Pancreas (tissue), 10 donors: ENCODE results near the gene RASAL3. TPM values are rescaled to one million over a fixed set of nuclear protein-coding genes. Genes with fewer than 3 reads are reported as not detected.
A peak's percentile ranks its signal among the peaks of the same experiment; 100 is the strongest.
"Not testable (repeated sequence)": the region's sequence is repeated elsewhere in the genome, so short reads cannot be mapped to it uniquely, and the experiment has no call there.

Experiments
- ATAC-seq, 4 donors: fragments of 200-7000 bp; cut with Tn5 transposase; one replicate each; pipeline versions ENCODE4 v1.8.0 to v1.9.1; 2020; ENCODE audit warnings: mild to moderate bottlenecking in 4 of 4, moderate library complexity in 4 of 4
- DNase-seq, 6 donors: peaks; one replicate each; pipeline ENCODE4 v3.0.0-alpha.2; 2020
- FAIRE-seq: peaks from 2 replicates; lab custom pipeline; 2012; peaks lifted over from hg19 to GRCh38; lab: Jason Lieb, UNC
- H3K27ac ChIP-seq, 4 donors: fragments of 200-600 bp; sonication (generic); 1 replicate in 3 of 4; 2 replicates in 1 of 4; pipeline versions ENCODE4 v1.5.0 to v1.8.0; 2020
- H3K27me3 ChIP-seq, 4 donors: fragments of 200-600 bp; one replicate each; pipeline ENCODE4 v1.8.0; 2021
- H3K36me3 ChIP-seq, 3 donors: fragments of 200-600 bp; sonication (generic) in 1 of 3; one replicate each; pipeline versions ENCODE4 v1.5.0 to v1.8.0; 2020 to 2021
- H3K4me1 ChIP-seq, 3 donors: fragments of 200-600 bp; one replicate each; pipeline ENCODE4 v1.8.0; 2021
- H3K4me3 ChIP-seq, 4 donors: fragments of 200-600 bp; sonication (generic) in 2 of 4; one replicate each; pipeline versions ENCODE4 v1.5.0 to v1.8.0; 2020 to 2021
- H3K9me3 ChIP-seq, 4 donors: fragments of 200-600 bp; one replicate each; pipeline ENCODE4 v1.8.0; 2021
- WGBS, 2 donors: extraction: QIAGEN DNeasy Blood & Tissue Kit; methylation state at CpG; one replicate each; pipeline ENCODE4 v1.1.7; 2013; 5-methylcytosine and 5-hydroxymethylcytosine counted together
- intact Hi-C, 3 donors: fragments of 100-400 bp; cut with DNase I; formaldehyde crosslinking; loops; one replicate each; pipeline versions ENCODE4 v1.11.1 to v1.14.2; 2022
- polyA plus RNA-seq, 2 donors: library from polyadenylated mRNA; stranded (reverse); fragments of 200-250 nt; gene quantifications; one replicate each; pipeline ENCODE4 v1.2.3, GENCODE V29; 2013
- total RNA-seq, 6 donors: library from RNA; stranded (reverse); fragmentation: NEBNext Ultra II Directional in 4 of 6; extraction: Animal tissue kit (Norgen Biotek cat#: 25700) in 4 of 6; gene quantifications; one replicate each; pipeline versions ENCODE4 v1.2.1 to v1.2.4, GENCODE V29; 2021 to 2023
- TF ChIP-seq, protein P1 (sequence below), 4 donors: fragments of 200-600 bp; sonication (generic) in 3 of 4; IDR thresholded peaks; one replicate each; pipeline versions ENCODE4 v1.5.0 to v1.8.0; 2021; ENCODE audit warnings: antibody characterized with exemption in 4 of 4
- donor health status: healthy with polysubstance abuse.
- donor health status: DM: no; HTN: no; CAD: no; lungs with moderate emphysema.
- donor health status: DM: no; HTN: no; CAD: no.
- donor health status: control.
- donor health status: control.
- donor health status: Bipolar disorder and iron deficiency.
- donor health status: DM: yes; HTN: yes; CAD: no.
- donor health status: DM: no; HTN: no; CAD: no.
- donor health status: DM: no; HTN: no; CAD: no.
- donor health status: DM: yes; HTN: yes; CAD: no.

The RASAL3 gene
- total and polyA plus RNA-seq, 8 donors = 0.83 to 7.5 (median 1.7) TPM

DNA sequence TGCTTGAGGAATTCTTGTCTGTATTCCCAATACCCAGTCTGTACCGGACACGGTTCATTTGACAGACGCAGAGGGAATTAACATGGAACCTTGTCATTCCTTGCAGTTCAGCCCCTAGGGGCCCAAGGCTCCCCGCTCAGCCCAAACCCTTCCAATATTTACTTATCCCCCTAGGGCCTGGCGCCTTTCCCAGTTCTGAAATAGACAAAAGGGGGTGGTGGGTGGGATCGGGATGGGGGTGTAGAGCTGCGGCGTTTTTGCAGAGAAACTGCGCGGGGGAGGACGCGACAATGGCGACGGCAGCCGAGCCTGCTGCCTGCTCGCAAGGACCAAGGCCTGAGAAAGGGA is 46.1 kb downstream of the RASAL3 start:
- 0 to 1% methylated on average over 16 of the region's 16 CpGs for WGBS, 2 donors
- ATAC-seq = peak in 3 of 4 donors; percentile 6 to 10 (median 7)
- TF ChIP-seq, protein P1, sequence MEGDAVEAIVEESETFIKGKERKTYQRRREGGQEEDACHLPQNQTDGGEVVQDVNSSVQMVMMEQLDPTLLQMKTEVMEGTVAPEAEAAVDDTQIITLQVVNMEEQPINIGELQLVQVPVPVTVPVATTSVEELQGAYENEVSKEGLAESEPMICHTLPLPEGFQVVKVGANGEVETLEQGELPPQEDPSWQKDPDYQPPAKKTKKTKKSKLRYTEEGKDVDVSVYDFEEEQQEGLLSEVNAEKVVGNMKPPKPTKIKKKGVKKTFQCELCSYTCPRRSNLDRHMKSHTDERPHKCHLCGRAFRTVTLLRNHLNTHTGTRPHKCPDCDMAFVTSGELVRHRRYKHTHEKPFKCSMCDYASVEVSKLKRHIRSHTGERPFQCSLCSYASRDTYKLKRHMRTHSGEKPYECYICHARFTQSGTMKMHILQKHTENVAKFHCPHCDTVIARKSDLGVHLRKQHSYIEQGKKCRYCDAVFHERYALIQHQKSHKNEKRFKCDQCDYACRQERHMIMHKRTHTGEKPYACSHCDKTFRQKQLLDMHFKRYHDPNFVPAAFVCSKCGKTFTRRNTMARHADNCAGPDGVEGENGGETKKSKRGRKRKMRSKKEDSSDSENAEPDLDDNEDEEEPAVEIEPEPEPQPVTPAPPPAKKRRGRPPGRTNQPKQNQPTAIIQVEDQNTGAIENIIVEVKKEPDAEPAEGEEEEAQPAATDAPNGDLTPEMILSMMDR (IDR thresholded peaks at IDR 0.05) = no peak
- H3K4me3 ChIP-seq = peak overlapping the region; percentile 70 to 98 (median 92)
- no peaks in the 10 kb centered on the region for H3K9me3 ChIP-seq
- peaks cover 25 to 26% (median 25%) of the 10 kb centered on the region in 3 donors for H3K4me1 ChIP-seq
- peak overlapping the region; percentile 78 to 83 (median 82) for H3K27ac ChIP-seq
- DNase-seq = no peak
- no peaks in the 10 kb centered on the region for H3K27me3 ChIP-seq
- intact Hi-C loops = no loop called here
- H3K36me3 ChIP-seq = peaks cover 0 to 5% (median 4%) of the 10 kb centered on the region in 3 donors
- no peak for FAIRE-seq

DNA sequence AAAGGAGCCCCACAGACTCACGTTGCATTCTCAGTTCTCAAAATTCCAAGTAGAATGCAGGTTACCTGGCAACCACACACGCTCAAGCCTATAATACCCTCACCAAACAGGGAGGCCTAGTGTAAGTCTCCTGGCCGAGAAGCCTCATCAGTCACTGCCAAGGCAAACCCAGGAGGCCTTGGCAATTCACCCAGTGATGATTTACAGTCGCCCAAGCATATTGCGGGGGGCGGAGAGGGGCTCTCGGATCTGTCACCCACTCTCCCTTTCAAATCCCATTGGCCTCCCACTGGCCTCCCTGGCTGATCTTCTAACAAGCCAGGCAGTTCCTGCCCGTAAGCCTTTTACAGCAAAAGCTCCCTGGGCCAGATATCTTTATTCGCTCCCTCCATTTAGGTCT is 46.6 kb downstream of the RASAL3 start:
- Histone ChIP-seq H3K4me1 (peaks cover 25 to 31% (median 30%) of the 10 kb centered on the region in 3 donors), H3K9me3 (no peaks in the 10 kb centered on the region), H3K4me3 (peak overlapping the region; percentile 70 to 98 (median 92)), H3K27ac (peak overlapping the region; percentile 78 to 83 (median 82)), H3K36me3 (no peaks in the 10 kb centered on the region), H3K27me3 (no peaks in the 10 kb centered on the region)
- TF ChIP-seq, protein P1 (IDR thresholded peaks at IDR 0.05) = no peak
- no peak for ATAC-seq
- peak in 1 of 6 donors; percentile 49 for DNase-seq
- FAIRE-seq = no peak
- intact Hi-C loops = no loop called here
- WGBS, 2 donors = 2% methylated on average over 9 of the region's 9 CpGs

DNA sequence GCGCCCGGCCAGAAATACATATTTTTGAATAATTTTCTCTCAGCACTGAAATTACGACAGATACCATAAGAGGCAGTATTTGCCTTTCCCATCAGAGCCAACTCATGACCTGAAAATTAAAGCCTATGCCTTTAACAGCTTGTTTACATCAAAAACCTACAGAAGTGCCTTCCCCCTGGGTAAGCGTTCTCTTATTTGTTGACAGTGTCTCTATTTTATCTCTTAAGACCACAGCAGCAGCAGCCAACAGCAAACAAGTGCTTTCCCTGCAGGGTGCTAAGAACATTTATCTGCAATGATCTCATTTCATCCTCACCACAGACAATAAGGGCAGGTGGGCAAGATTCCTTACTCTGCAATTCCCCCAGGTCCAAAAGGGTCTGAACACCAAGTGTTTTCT is 51.5 kb downstream of the RASAL3 start:
- Histone ChIP-seq H3K4me1 (peaks cover 31 to 49% (median 42%) of the 10 kb centered on the region in 3 donors), H3K27me3 (no peaks in the 10 kb centered on the region), H3K36me3 (peaks cover 0 to 7% (median 3%) of the 10 kb centered on the region in 3 donors), H3K9me3 (no peaks in the 10 kb centered on the region), H3K4me3 (peak overlapping the region in 1 of 4 donors; percentile 9), H3K27ac (peak overlapping the region in 2 of 4 donors; percentile 9 to 18)
- WGBS, 2 donors = 44% methylated on average over 4 of the region's 4 CpGs
- DNase-seq = no peak
- TF ChIP-seq, protein P1 (IDR thresholded peaks at IDR 0.05) = no peak
- no peak for ATAC-seq
- no peak for FAIRE-seq
- intact Hi-C loops = no loop called here

DNA sequence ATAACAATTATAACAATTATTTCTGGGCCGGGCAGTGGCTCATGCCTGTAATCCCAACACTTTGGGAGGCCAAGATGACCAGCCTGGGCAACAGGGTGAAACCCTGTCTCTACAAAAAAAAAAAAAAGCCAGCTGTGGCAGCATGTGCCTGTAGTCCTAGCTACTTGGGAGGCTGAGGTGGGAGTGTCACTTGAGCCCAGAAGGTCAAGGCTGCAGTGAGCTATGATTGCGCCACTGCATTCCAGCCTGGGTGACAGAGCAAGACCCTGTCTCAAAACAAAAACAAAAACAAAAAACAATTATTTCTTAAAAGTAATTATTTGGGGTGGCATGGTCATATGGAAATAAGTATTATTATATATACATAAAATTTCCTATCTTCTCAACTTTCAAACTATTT is 53.0 kb downstream of the RASAL3 start:
- H3K27ac ChIP-seq, ATAC-seq, H3K27me3 ChIP-seq, FAIRE-seq, H3K9me3 ChIP-seq, intact Hi-C loops, H3K36me3 ChIP-seq, H3K4me3 ChIP-seq, DNase-seq: not testable (repeated sequence)
- H3K4me1 ChIP-seq = peaks cover 29 to 47% (median 42%) of the 10 kb centered on the region in 3 donors
- WGBS, 2 donors = 63 to 74% methylated on average over 2 of the region's 2 CpGs

DNA sequence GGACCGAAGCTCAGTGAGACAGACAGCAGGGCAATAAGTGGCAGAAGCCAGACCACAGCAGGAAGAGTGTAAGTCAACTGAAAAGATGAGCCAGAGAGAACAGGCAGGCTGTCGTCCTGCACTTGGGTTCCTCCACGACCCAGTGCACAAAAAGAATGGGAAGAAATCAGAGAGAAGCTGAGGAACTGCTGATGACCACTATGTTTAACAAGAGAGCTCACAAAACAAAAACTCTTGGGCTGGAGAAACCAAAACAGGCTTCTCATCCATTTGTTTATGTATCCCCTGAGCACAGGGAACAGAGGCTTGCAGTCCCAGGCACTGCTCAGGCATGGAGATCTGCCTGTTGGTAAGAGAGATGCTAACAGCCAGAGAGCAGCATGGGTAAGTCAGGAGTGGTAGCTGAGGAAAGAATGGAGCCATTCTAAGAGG is 59.5 kb downstream of the RASAL3 start:
- Histone ChIP-seq H3K36me3 (peaks cover 0 to 19% (median 11%) of the 10 kb centered on the region in 3 donors), H3K4me1 (peaks cover 16 to 20% (median 16%) of the 10 kb centered on the region in 3 donors), H3K9me3 (no peaks in the 10 kb centered on the region), H3K27me3 (no peaks in the 10 kb centered on the region), H3K4me3 (no peak overlapping the region), H3K27ac (no peak overlapping the region)
- ATAC-seq (no peak), FAIRE-seq (no peak), DNase-seq (no peak)
- TF ChIP-seq, protein P1 (IDR thresholded peaks at IDR 0.05) = no peak
- intact Hi-C loops = no loop called here
- WGBS, 2 donors = 55% methylated on average over 3 of the region's 3 CpGs
